ENCODE data around the gene PHAF1. TPM values are rescaled to one million over a fixed set of nuclear protein-coding genes. Genes with fewer than 3 reads are reported as not detected.

The PHAF1 gene
- total and polyA plus RNA-seq, 2 of the 13 experiments (the other 11 are each of a cell fraction or from before 2014, with no cell fraction given), result 48.3 to 174 TPM

DNA sequence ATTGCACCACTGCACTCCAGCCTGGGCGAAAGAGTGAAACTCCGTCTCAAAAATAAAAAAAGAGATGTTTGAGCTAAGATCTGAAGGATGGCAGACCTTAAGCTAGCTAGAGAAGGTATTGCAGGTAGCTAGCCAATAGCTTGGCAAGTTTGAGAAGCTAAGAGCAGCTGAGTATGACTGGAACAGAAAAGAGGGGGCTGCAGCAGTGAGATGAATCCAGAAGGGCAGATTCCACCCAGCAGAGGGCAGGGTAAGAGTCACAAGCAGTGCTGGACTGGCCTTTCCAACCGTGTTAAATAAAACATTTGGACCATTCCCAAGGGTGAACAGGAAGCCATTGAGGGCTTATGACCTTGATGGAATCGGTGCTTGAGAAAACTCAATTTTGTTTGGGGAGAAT lies 5.7 kb upstream of the PHAF1 start (continued):
- TF ChIP-seq, protein P1, sequence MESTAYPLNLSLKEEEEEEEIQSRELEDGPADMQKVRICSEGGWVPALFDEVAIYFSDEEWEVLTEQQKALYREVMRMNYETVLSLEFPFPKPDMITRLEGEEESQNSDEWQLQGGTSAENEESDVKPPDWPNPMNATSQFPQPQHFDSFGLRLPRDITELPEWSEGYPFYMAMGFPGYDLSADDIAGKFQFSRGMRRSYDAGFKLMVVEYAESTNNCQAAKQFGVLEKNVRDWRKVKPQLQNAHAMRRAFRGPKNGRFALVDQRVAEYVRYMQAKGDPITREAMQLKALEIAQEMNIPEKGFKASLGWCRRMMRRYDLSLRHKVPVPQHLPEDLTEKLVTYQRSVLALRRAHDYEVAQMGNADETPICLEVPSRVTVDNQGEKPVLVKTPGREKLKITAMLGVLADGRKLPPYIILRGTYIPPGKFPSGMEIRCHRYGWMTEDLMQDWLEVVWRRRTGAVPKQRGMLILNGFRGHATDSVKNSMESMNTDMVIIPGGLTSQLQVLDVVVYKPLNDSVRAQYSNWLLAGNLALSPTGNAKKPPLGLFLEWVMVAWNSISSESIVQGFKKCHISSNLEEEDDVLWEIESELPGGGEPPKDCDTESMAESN (CRISPR knock-in tag; conservative IDR thresholded peaks at IDR 0.05), result no peak
- TF ChIP-seq NFIB (CRISPR knock-in tag; IDR thresholded peaks at IDR 0.05; ENCODE audit: borderline replicate concordance) (no peak), ZNF878 (CRISPR knock-in tag; IDR thresholded peaks at IDR 0.05) (no peak), ZMYM3 (CRISPR knock-in tag; IDR thresholded peaks at IDR 0.05) (0 out of 2 replicates have a peak, but pooled peaks have one; percentile 36), SALL1 (CRISPR knock-in tag; IDR thresholded peaks at IDR 0.05) (0 out of 2 replicates have a peak, but pooled peaks have one; percentile 23), ZFY (CRISPR knock-in tag; IDR thresholded peaks at IDR 0.05) (no peak), ADNP (CRISPR knock-in tag; IDR thresholded peaks at IDR 0.05) (no peak), SP4 (CRISPR knock-in tag; IDR thresholded peaks at IDR 0.05) (0 out of 2 replicates have a peak, but pooled peaks have one; percentile 38), MIER3 (CRISPR knock-in tag; IDR thresholded peaks at IDR 0.05; ENCODE audit: borderline replicate concordance) (no peak), JUND (CRISPR knock-in tag; IDR thresholded peaks at IDR 0.05) (no peak), FOSL2 (CRISPR knock-in tag; IDR thresholded peaks at IDR 0.05) (peak; percentile 50), ZNF225 (CRISPR knock-in tag; IDR thresholded peaks at IDR 0.05) (no peak), EZH2 (conservative IDR thresholded peaks at IDR 0.05; ENCODE audit: low read depth, low read length) (no peak), KMT2B (CRISPR knock-in tag; IDR thresholded peaks at IDR 0.05) (0 out of 2 replicates have a peak, but pooled peaks have one; percentile 25), TSC22D2 (CRISPR knock-in tag; IDR thresholded peaks at IDR 0.05; ENCODE audit: borderline replicate concordance) (no peak), SMC3 (IDR thresholded peaks at IDR 0.05; ENCODE audit: low read length) (peak; percentile 82), POGZ (CRISPR knock-in tag; IDR thresholded peaks at IDR 0.05) (peak; percentile 42; the same call in 1 of the 2 replicates)
- TF ChIP-seq, protein P2, sequence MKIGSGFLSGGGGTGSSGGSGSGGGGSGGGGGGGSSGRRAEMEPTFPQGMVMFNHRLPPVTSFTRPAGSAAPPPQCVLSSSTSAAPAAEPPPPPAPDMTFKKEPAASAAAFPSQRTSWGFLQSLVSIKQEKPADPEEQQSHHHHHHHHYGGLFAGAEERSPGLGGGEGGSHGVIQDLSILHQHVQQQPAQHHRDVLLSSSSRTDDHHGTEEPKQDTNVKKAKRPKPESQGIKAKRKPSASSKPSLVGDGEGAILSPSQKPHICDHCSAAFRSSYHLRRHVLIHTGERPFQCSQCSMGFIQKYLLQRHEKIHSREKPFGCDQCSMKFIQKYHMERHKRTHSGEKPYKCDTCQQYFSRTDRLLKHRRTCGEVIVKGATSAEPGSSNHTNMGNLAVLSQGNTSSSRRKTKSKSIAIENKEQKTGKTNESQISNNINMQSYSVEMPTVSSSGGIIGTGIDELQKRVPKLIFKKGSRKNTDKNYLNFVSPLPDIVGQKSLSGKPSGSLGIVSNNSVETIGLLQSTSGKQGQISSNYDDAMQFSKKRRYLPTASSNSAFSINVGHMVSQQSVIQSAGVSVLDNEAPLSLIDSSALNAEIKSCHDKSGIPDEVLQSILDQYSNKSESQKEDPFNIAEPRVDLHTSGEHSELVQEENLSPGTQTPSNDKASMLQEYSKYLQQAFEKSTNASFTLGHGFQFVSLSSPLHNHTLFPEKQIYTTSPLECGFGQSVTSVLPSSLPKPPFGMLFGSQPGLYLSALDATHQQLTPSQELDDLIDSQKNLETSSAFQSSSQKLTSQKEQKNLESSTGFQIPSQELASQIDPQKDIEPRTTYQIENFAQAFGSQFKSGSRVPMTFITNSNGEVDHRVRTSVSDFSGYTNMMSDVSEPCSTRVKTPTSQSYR (CRISPR knock-in tag; IDR thresholded peaks at IDR 0.05; ENCODE audit: borderline replicate concordance), result 0 out of 2 replicates have a peak, but pooled peaks have one; percentile 16
- TF ChIP-seq, protein P3, sequence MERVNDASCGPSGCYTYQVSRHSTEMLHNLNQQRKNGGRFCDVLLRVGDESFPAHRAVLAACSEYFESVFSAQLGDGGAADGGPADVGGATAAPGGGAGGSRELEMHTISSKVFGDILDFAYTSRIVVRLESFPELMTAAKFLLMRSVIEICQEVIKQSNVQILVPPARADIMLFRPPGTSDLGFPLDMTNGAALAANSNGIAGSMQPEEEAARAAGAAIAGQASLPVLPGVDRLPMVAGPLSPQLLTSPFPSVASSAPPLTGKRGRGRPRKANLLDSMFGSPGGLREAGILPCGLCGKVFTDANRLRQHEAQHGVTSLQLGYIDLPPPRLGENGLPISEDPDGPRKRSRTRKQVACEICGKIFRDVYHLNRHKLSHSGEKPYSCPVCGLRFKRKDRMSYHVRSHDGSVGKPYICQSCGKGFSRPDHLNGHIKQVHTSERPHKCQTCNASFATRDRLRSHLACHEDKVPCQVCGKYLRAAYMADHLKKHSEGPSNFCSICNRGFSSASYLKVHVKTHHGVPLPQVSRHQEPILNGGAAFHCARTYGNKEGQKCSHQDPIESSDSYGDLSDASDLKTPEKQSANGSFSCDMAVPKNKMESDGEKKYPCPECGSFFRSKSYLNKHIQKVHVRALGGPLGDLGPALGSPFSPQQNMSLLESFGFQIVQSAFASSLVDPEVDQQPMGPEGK (CRISPR knock-in tag; IDR thresholded peaks at IDR 0.05), result 0 out of 2 replicates have a peak, but pooled peaks have one; percentile 30
- TF ChIP-seq, protein P4, sequence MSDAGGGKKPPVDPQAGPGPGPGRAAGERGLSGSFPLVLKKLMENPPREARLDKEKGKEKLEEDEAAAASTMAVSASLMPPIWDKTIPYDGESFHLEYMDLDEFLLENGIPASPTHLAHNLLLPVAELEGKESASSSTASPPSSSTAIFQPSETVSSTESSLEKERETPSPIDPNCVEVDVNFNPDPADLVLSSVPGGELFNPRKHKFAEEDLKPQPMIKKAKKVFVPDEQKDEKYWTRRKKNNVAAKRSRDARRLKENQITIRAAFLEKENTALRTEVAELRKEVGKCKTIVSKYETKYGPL (CRISPR knock-in tag; IDR thresholded peaks at IDR 0.05), result no peak

Measured in HepG2 (cell line).